ENCODE results near the gene COMMD4. TPM values are rescaled to one million over a fixed set of nuclear protein-coding genes. Genes with fewer than 3 reads are reported as not detected.
"Not testable (repeated sequence)": the region's sequence is repeated elsewhere in the genome, so short reads cannot be mapped to it uniquely, and the experiment has no call there.

Gene COMMD4
- total RNA-seq = 64.1 to 70.5 TPM (median 69.1 TPM) in 3 replicates

- peaks cover 4% of the 10 kb centered on the region for H3K36me3 Mint-ChIP-seq
- H3K27me3 Mint-ChIP-seq (ENCODE audit: low read depth) = peaks cover 3% of the 10 kb centered on the region
- H3K27ac Mint-ChIP-seq = peak within 1 kb of the TSS; percentile 94
- peaks cover 17% of the 10 kb centered on the region for H3K4me1 Mint-ChIP-seq
- DNase-seq (ENCODE audit: low spot score in 2 of 2, unreplicated experiment in 2 of 2) = peak; percentile 89 to 94
- H3K4me3 Mint-ChIP-seq = peak within 1 kb of the TSS; percentile 97
- H3K9me3 Mint-ChIP-seq = no peaks in the 10 kb centered on the region
- TF ChIP-seq, protein P1, sequence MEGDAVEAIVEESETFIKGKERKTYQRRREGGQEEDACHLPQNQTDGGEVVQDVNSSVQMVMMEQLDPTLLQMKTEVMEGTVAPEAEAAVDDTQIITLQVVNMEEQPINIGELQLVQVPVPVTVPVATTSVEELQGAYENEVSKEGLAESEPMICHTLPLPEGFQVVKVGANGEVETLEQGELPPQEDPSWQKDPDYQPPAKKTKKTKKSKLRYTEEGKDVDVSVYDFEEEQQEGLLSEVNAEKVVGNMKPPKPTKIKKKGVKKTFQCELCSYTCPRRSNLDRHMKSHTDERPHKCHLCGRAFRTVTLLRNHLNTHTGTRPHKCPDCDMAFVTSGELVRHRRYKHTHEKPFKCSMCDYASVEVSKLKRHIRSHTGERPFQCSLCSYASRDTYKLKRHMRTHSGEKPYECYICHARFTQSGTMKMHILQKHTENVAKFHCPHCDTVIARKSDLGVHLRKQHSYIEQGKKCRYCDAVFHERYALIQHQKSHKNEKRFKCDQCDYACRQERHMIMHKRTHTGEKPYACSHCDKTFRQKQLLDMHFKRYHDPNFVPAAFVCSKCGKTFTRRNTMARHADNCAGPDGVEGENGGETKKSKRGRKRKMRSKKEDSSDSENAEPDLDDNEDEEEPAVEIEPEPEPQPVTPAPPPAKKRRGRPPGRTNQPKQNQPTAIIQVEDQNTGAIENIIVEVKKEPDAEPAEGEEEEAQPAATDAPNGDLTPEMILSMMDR (IDR thresholded peaks at IDR 0.05; ENCODE audit: unreplicated experiment) = no peak
Observed at GRCh38 chr15:75335705-75336355, at the start of gene COMMD4. Gene COMMD4, plus strand, starts transcription at chr15:75336063. Its CDS starts 27 bp downstream, at chr15:75336090.

DNA sequence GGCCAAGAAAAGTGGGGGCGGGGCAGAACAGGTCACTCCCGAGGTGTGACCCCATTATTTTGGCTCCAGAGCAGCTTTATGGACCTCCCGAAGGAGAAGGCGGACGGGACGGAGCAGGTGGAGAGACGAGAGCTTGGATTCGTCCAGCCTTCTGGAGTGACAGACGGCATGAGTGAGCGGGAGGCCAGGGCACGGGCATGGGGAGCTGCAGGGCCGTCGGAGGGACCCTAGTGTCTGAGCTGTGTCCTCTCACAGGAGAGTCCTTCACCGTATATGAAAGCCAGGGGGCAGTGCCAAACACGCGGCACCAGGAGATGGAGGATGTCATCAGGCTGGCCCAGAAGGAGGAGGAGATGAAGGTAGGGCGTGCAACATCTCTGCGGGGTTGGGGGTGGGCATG is 42.2 kb upstream of the COMMD4 start:
- not testable (repeated sequence) for H3K9me3 Mint-ChIP-seq; H3K36me3 Mint-ChIP-seq; H3K27ac Mint-ChIP-seq; DNase-seq (ENCODE audit: low spot score in 2 of 2, unreplicated experiment in 2 of 2); H3K27me3 Mint-ChIP-seq (ENCODE audit: low read depth); H3K4me1 Mint-ChIP-seq; H3K4me3 Mint-ChIP-seq

DNA sequence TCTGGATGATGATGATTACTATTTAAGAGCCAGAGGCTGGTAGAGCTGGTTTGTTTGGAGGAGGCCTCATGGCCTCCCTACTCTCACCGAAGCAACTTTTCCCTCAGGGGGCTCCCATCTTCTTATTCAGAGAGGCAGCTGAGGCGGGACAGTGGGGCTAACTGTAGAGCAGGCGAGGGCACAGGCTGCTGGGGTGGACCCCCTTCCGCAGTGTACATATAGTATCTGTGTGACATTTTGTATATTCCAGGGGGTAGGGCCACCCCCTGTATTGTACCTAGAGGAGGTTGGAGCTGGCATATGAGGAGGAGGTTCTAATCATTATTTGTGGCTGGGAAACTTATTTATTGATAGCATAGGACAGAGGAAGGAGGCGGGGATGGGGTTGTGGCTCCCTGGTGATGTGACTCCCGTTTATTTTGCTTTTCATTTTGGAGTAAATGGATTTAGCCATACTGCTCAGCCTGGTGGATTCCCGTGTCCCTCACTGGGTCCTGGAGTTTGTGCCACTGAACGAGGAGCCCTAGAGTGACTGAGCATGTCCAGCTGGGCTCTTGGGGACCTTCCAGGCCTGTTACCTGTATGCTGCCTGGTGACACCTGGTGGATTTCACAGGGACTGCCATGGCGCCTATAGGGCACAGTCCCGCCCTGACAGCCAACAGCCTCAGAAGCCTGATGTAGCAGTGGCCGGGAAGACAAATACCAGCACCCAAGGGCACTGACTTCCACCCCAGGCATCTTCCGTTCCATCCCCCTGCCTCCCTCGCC is 37.1 kb upstream of the COMMD4 start:
- H3K36me3 Mint-ChIP-seq; H3K4me3 Mint-ChIP-seq; H3K9me3 Mint-ChIP-seq; H3K27ac Mint-ChIP-seq; H3K27me3 Mint-ChIP-seq (ENCODE audit: low read depth); H3K4me1 Mint-ChIP-seq; DNase-seq (ENCODE audit: low spot score in 2 of 2, unreplicated experiment in 2 of 2): not testable (repeated sequence)

- H3K27ac Mint-ChIP-seq; H3K4me1 Mint-ChIP-seq; H3K27me3 Mint-ChIP-seq (ENCODE audit: low read depth); H3K9me3 Mint-ChIP-seq; H3K36me3 Mint-ChIP-seq; H3K4me3 Mint-ChIP-seq: not testable (repeated sequence)
- TF ChIP-seq, protein P1 (IDR thresholded peaks at IDR 0.05; ENCODE audit: unreplicated experiment) = peak; percentile 77
- peak in 1 of 2 experiments; percentile 82 for DNase-seq (ENCODE audit: low spot score in 2 of 2, unreplicated experiment in 2 of 2)
Observed at GRCh38 chr15:75299311-75299688, 36.6 kb upstream of the COMMD4 start.

- peaks cover 15% of the 10 kb centered on the region for H3K27me3 Mint-ChIP-seq (ENCODE audit: low read depth)
- not testable (repeated sequence) for H3K9me3 Mint-ChIP-seq; H3K36me3 Mint-ChIP-seq; H3K4me3 Mint-ChIP-seq; DNase-seq (ENCODE audit: low spot score in 2 of 2, unreplicated experiment in 2 of 2); H3K4me1 Mint-ChIP-seq
- peak overlapping the region; percentile 33 for H3K27ac Mint-ChIP-seq
Observed at GRCh38 chr15:75300026-75300425, 35.8 kb upstream of the COMMD4 start.

- no peak overlapping the region for H3K27ac Mint-ChIP-seq
- no peaks in the 10 kb centered on the region for H3K36me3 Mint-ChIP-seq
- H3K4me1 Mint-ChIP-seq = peaks cover 6% of the 10 kb centered on the region
- DNase-seq (ENCODE audit: low spot score in 2 of 2, unreplicated experiment in 2 of 2) = no peak
- H3K9me3 Mint-ChIP-seq = no peaks in the 10 kb centered on the region
- H3K4me3 Mint-ChIP-seq = no peak overlapping the region
- H3K27me3 Mint-ChIP-seq (ENCODE audit: low read depth) = peaks cover 32% of the 10 kb centered on the region
- TF ChIP-seq, protein P1 (IDR thresholded peaks at IDR 0.05; ENCODE audit: unreplicated experiment) = no peak
Observed at GRCh38 chr15:75302318-75302717, 33.5 kb upstream of the COMMD4 start.

- not testable (repeated sequence) for H3K9me3 Mint-ChIP-seq; H3K36me3 Mint-ChIP-seq; H3K4me3 Mint-ChIP-seq; H3K27ac Mint-ChIP-seq; DNase-seq (ENCODE audit: low spot score in 2 of 2, unreplicated experiment in 2 of 2); H3K4me1 Mint-ChIP-seq
- H3K27me3 Mint-ChIP-seq (ENCODE audit: low read depth) = peaks cover 35% of the 10 kb centered on the region
Observed at GRCh38 chr15:75302753-75303152, 33.1 kb upstream of the COMMD4 start.

Measured in mesothelial cell of epicardium (in vitro differentiated cells).